T-helper 1 cell (primary cell): ENCODE results near the gene EXOC3L2.

Source experiments
- DNase-seq, 5 donors: peaks; one replicate each; pipeline ENCODE4 v3.0.0-alpha.2; 2012 to 2020

Gene EXOC3L2

GRCh38 chr19:45179072-45179891 lies 65.9 kb downstream of the EXOC3L2 start:
- peak in 3 of 5 donors; percentile 25 to 43 (median 35) for DNase-seq

GRCh38 chr19:45178262-45179071 lies 66.7 kb downstream of the EXOC3L2 start, which contains the start of gene BLOC1S3:
Gene BLOC1S3, plus strand, starts transcription at chr19:45178784. Its CDS starts 513 bp downstream, at chr19:45179297.
- DNase-seq = peak; percentile 100

- DNase-seq = no peak
Measured at GRCh38 chr19:45177817-45178261, 67.4 kb downstream of the EXOC3L2 start, which contains the start of gene TRAPPC6A. Gene TRAPPC6A, minus strand, starts transcription at chr19:45178237. Its CDS starts 19 bp downstream, at chr19:45178218.

- DNase-seq = no peak
Measured at GRCh38 chr19:45175515-45176345, 69.5 kb downstream of the EXOC3L2 start.

- DNase-seq = no peak
Measured at GRCh38 chr19:45173816-45174215, 71.4 kb downstream of the EXOC3L2 start.

DNA sequence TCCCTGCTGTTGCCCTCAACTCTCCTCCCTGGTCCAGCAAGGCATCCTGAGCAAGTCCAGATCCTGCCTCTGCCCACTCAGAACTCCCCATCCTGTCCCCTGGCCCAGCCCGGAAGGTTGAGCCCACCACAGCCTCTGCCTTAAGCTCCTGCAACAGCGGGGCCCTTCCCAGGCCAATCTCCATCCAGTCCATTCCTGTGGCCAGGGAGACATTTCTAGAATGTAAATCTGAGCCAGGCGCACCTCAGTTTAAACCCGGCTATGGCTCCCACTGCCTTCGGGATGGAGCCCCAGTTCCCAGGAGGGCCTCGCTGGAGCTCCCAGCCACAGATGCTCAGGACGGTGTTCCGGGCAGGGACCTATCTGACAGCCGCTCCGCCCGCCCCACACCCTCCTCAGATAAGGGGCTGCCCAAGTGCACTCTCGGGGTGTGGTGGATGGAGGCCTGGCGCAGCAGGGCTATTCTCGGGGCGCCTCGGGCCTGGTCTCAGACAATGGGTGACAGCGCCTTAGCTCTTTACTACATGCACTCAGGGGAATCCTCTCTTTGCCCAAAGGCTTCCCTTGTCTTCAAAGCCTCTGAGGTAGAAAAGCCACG lies 72.5 kb downstream of the EXOC3L2 start:
- DNase-seq = no peak

- DNase-seq = peak in 3 of 5 donors; percentile 17 to 54 (median 28)
Measured at GRCh38 chr19:45172173-45172572, 73.0 kb downstream of the EXOC3L2 start.

- peak in 4 of 5 donors; percentile 38 to 83 (median 42) for DNase-seq
Measured at GRCh38 chr19:45171211-45171623, 74.0 kb downstream of the EXOC3L2 start.

GRCh38 chr19:45170146-45171106 lies 74.8 kb downstream of the EXOC3L2 start:
- DNase-seq = no peak

- DNase-seq = no peak
Measured at GRCh38 chr19:45169602-45170001, 75.6 kb downstream of the EXOC3L2 start.

GRCh38 chr19:45168767-45169351 lies 76.3 kb downstream of the EXOC3L2 start:
- DNase-seq = no peak

- DNase-seq = no peak
Measured at GRCh38 chr19:45166723-45167252, 78.4 kb downstream of the EXOC3L2 start.

DNA sequence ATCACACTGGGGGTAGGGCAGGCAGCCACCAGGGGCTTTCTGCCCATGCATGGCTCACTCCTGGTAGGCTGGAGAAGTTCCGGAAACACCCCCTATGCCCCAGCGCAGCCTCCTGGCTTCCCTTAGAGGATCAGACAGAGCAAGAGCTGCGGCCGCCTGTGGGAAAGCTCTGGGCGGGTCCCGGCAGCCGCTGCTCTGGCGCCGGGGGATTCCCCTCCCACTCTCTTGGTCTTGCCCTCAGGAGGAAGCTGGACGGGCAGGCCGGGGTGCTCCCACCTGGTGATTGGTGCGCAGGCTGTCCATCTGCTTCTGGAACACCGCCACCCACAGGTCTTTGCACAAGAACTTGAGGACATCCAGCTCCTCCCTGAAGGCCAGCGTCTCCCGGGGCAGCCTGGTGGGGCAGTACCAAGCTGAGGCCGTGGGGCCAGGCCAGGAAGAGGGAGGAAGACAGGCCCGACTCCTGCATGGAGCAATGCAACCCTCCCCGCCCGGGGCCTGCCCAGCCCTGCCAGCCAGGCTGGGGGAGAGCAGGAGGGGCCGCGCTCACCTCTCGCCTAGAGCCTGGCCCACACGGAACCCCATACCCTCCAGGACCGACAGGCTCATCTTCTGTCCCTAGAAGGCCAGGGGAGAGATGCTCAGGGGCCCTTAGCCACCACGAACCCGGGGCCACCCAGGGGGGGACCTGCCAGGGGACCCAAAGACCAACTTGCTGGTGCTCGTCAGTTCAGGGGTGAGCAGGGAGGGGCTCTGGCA lies 80.5 kb downstream of the EXOC3L2 start:
- peak; percentile 30 to 53 (median 42) for DNase-seq

DNA sequence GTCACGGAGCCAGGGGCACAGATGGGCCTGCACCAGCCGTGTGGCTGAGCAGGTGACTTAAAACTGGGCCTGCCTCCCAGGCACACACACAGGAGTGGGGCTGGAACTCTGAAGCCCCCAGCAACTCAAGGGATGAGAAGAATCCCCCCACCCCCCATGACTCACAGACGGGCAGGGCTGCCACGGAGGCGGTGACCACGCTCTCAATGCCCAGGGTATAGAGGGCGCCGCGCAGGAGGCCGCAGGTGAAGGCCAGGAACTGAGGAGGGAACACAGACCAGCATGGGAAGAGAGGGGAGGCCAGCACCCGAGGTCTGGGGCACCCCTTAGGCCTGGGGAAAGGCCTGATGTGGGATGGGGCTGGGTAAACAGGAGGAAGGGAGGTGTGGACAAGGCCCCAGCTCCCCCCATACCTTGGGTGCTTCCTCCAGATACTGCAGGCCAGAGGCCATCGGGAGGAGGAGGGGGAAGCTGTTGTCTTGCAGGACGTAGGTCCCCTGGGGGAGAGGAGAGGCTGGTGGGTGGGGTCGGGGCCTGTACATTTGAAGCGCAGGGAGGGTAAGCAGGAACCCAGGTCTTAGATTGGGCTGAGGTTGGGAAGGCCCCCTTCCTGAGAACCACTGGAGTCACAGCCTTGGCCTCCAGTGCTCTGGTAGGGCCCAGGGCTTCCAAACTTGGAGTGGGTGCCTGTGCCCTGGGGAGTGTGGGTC lies 81.3 kb downstream of the EXOC3L2 start:
- DNase-seq = no peak

DNA sequence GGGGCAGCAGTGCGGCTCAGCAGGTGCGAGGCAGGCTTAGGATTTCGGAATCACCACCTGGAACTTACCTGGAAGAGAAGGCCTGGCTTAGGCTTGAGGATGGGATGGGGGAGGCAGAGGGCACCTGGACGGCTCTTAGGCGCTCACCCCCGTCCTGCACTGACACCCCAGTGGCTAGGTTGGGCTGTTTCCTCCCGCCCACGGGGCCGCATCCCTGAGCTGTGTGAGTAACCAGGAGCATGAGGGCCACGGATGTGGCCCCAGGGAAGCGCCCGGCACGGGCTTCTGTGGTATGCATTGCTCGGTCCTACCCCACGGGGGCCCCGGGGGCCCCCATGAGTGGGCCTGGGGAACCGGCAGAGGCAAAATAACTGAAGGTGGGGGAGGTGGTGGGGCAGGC lies 82.1 kb downstream of the EXOC3L2 start:
- no peak for DNase-seq

GRCh38 chr19:45162608-45163143 lies 82.5 kb downstream of the EXOC3L2 start:
- DNase-seq = no peak
